SK-MEL-5 (cell line): ENCODE measurements around the gene HTD2. TPM values are rescaled to one million over a fixed set of nuclear protein-coding genes. Genes with fewer than 3 reads are reported as not detected.

Experiments
- small RNA-seq, 2 experiments: library from RNA; depleted of rRNA; stranded (forward); fragments of <200 nt; gene quantifications; one replicate each; pipeline ENCODE3, GENCODE V24; 2014
- total RNA-seq: library from RNA; depleted of rRNA; stranded (reverse); fragments of >200 nt; shearing (Covaris generic); gene quantifications from 2 replicates; pipeline ENCODE4 v1.2.3, GENCODE V29; 2014; rRNA removed

The HTD2 gene
- total RNA-seq, 1 experiment from 2014 or later: 14.4 TPM

Small RNA genes within 50 kb of the gene (small RNA-seq; reads per million reads assigned to genes)
- gene AC098479.1: 0 reads per million in 2 experiments

Other genes with a start within 250 kb of the HTD2 start
- gene DNASE1L3, start 95.5 kb upstream of the HTD2 start, total RNA-seq: 1.3 TPM in 1 of 2 replicates, not detected in the other
- gene ABHD6, start 68.7 kb upstream of the HTD2 start, total RNA-seq: 38.2 and 43.5 TPM in 2 replicates
- gene RPP14, start 275 bp upstream of the HTD2 start, total RNA-seq: 25.4 and 26.4 TPM in 2 replicates
- gene PXK, start 26.4 kb downstream of the HTD2 start, total RNA-seq: 42.0 and 45.8 TPM in 2 replicates
- 75.7 and 90.4 TPM in 2 replicates for gene PDHB, start 127.3 kb downstream of the HTD2 start, total RNA-seq
- 9.0 and 9.2 TPM in 2 replicates for gene KCTD6, start 185.6 kb downstream of the HTD2 start, total RNA-seq
- 3.0 and 5.6 TPM in 2 replicates for gene ACOX2, start 230.7 kb downstream of the HTD2 start, total RNA-seq